H4 (cell line): Measurements from ENCODE around the gene PERCC1. TPM values are rescaled to one million over a fixed set of nuclear protein-coding genes. Genes with fewer than 3 reads are reported as not detected.

Source experiments
- DNase-seq: peaks from one replicate; pipeline ENCODE4 v3.0.0-alpha.2; 2015; ENCODE audit warnings: low spot score
- total RNA-seq: library from RNA; depleted of rRNA; stranded (reverse); fragments of >200 nt; shearing (Covaris generic); gene quantifications from 2 replicates; pipeline ENCODE4 v1.2.3, GENCODE V29; 2014

Gene PERCC1
- total RNA-seq, 1 experiment from 2014 or later, result not detected

DNA sequence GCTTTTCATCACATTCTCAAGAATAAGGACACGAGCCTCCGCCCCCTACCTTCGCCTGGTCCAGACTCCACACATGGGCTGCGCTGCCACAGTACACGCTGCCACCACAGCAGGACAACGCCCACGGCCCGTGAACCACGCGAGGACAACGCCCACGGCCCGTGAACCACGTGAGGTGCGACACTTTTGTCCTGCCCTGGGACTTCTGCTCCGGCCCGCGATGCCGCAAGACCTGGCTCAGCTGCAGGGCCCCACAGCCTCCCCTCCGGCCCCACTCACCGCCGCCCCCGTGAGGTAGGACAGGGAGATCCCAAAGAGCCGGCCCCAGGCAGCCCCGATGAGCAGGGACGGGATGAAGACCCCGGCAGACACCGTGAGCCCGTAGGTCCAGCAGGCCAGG, 19.3 kb downstream of the PERCC1 start:
- no peak for DNase-seq

DNA sequence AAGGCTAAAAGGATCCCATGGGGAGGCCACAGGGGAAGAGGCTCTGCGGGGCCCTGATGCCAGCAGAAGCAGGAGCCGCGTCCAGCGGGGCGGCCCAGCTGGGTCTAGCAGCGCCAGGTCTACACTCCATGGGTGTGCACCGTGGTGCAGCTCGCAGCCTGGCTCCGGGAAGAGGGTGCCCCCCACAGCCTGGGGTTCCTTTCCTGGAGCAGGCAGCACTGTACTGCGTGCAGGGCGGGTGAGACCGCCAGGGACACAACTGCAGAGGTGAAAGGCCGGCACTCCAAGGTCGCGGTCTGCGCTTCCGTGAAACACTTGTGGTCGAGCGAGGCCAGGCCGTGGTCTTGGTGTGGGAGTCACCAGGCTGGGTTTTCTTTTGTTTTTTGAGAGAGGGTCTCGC, 20.0 kb downstream of the PERCC1 start:
- DNase-seq, result no peak

DNA sequence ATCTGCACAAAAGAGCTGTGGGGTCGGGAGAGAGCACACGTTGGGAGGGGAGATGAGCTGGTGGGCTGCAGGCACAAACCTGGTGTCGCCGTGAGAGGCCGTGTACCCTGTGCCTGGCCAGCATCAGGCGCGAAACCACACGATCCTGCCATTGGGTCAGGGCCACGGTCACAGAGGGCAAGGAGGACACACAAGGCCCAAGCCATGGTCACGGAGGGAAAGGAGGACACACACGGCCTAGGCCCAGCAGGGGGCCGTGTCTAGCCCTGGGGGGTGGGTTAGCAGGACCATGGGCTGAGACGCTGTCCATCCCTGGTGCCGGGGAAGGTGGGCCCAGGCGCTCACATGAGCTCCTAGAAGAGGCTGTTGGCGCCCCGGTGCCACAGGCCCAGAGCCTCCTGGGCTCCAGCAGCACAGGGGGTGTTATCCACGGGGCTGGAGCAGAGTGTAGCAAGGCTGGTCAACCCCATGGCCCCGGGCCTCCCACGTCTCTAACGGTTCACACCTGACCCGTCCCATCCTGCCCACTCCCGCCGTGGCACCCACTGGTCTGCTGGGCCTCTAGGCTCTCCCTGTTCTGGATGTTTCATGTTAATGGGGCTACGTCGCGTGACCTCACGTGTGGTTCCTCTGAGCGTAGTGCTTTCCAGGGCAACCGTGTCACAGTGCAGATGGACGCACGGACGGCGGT, 21.0 kb downstream of the PERCC1 start:
- no peak for DNase-seq

DNA sequence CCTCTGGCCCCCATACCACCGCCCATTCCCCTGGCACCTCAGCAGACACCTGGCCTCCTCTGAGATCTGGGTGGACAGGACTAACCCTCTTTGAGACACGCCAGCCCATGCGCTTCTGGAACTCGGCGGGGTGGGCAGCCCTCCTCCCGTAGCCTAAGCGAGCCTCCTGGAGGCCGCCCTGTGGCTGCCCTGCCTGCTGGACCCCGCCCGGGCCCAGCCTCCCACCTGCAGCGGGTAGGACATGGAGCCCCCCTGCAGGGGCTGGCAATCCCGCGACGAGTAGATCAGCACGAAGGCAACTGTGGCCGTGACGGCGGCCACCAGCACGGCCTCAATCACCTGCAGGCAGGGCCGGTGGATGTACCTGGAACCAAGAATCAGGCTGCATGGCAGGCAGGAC, 21.7 kb downstream of the PERCC1 start:
- no peak for DNase-seq

DNA sequence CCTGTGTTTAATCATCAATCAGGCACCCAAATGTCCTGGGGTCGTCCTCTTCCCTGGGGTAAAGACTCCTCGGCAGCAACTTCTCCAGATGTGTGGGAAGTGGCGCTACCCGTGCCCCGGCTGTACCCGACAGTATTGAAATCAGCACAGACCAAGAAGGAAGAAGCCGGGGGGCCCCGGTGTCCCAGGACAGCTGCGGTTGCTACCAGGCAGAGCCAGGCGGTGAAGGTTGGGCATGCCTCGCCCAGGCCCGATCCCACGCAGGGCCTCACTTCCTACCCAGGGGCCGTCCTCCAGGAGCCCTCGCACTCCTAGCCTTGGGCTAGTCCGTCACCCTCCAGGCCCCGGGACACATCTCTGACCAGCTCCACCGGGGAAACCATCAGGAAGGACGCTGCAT, 22.4 kb downstream of the PERCC1 start:
- DNase-seq, result no peak

DNA sequence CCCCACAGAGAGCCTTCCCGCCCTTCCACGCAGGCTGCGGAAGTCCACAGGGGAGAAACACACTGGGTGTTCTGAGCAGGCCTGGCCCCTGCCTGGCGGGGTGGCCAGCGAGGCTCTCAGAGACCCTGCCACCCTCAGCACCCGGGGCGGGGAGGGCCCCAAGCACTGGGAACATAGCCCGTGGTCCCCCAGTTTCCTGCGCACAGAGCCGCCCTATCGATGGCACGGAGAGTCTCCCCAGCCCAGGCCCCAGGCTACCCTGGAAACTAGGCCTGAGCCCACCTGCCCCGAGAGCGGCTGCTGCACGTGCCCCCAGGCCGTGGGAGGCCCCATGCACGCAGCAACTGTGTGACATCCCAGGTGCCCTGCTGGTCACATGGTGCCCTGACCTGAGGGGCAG, 23.7 kb downstream of the PERCC1 start:
- DNase-seq, result no peak

DNA sequence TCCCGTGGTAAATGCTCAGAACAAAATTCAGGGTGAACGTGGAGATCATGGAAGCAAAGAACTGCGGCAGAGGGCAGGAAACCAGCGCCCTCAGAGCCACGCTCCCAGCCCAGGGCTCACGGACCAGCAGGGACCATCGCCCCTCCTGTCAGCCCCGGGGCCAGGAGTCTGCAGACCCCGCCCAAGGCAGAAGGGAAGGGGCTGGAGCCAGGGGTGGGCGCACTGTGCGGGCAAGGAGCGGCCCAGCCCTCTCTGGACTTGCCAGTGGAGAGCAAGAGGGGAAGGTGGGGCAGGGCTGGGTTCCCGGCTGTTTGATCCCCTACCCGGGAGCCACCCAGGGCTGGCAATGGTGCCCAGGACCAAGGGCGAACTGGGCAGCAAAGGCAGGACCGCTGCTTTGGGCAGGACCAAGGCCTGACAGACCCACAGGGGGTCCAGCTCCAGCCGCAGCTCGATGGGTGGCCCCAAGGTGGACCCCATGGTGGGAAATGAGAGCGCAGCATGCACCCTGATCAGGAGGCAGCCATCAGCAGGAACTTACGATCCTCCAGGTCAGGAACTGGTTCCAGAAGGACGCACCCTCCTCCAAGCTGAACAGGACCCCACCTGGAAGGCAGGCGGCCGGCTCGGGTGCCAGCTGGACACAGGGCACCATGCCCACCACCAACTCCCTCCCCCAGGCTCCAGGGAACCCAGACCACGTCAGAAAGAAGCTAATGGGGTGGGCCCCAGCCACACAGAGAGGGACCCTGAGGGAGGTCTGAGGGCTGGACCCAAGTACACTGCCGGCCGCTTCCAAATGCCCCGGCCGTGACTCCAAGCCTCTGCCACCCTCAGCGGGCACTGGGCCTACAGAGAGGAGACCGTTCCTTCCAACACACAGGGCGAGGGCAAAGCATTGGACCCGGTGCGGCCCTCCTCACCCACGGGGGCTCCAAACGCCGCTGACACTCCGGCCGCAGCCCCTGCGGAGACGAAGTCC, 24.6 kb downstream of the PERCC1 start:
- DNase-seq, result no peak

DNA sequence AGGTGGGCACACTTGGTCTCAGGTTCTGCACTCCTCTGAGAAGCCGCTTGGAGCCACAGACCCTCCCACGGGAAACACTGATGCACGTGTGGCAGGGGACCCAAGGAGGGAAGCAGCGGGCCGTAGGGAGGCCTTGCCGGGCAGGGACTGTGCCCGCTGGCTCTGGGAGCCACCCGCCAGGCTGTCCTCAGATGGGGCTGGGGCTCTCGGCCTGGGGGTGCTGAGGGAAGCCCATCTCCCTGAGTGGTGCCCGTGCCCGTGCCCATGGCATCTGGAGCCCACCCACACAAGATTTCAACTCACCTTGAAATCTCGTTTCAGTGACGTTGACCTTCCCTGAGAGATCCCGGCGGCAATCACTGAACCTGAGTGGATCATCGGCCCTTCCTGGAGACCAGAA, 26.1 kb downstream of the PERCC1 start:
- DNase-seq, result no peak

DNA sequence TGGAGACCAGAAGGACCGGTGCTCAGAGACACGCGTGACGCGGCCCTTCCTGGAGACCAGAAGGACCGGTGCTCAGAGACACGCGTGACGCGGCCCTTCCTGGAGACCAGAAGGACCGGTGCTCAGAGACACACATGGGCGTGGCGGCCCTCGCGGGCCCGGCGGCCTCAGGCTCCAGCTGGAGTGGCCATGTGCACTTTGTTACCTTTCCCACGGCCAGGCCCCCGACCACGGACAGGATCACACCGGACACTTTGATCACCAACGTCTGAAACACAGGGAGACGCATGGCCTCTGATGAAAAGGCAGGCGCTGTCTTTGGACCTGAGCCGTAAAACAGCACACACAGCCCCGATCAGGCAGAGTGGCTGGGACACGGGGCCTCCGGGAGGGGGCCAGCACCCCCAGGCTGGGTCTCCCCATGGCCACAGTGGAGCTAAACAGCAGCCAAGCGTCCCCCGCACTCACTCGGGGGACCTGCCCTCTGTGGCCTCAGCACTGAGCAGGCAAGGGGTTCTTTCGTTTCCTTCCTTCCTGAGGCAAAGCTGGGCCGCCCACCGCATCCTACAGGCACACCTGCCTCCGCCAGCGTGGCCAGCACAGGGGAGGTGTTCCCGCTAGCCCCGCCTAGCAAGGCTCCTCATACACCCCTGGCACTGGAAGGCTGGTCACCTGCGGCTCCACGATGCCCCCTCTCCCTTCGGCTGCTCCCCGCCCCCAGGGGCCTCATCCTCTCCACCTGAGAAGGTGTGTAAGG, 26.8 kb downstream of the PERCC1 start:
- DNase-seq, result no peak

DNA sequence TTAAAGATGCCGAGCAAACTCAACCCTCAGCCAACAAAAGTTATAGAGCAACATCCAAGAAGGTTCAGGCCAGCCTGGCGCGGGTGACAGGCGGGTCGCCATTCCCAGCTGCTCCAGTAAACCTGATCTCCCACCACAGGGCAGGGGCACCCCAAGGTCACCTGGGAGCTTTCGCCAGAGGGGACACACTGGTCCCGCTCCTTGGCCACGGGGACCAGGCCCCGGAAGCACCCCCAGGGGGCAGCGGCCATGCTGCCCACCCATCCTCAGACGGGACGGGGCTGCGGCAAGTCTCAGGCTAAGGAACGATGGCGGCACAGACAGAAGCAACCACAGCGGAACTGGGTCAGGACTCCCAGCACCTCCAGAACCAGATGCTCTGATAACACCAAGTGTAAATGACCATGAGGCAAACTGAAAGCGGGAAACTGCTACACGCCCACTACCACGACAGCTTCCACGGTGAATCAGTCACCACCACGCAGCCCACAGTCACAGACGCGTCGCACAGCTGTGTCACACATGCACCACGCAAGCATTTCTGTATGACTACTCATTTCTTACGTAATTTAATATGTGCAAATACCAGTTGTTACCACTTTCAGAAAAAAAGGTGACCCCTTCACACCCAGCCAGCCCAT, 27.6 kb downstream of the PERCC1 start:
- DNase-seq, result no peak

DNA sequence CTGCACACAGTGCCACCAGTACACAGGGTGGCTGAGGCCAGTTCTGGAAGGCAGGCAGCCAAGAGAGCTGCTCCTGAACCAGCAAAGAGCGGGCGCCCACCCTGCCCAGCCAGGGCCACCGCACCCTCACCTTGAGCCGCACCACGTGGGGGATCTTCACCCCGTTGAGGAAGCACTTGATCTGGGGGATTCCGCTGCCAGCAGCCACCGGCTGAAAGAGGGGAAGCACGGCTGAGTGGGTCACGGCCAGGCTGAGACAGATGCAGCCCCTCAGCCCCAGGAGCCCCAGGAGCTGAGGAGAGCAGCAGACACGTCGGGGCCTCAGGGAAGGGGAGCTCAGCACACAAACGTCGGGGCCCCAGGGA, 28.1 kb downstream of the PERCC1 start:
- DNase-seq, result no peak

DNA sequence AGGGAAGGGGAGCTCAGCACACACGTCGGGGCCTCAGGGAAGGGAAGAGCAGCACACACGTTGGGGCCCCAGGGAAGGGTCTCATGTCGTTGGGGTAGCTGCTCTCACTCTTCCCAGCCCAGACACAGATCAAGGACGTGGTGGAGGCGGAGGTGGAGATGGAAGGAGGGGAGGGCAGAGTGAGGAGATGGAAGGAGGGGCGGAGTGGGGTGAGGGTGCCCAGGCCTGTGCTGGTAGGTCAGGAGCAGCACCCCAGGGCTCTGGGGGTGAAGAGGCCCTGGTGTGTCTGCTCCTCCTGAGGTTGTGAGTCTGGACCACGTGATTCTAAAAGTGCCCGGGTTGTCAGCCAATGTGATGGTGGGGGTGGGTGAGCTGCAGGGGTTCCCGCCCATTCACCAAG, 29.1 kb downstream of the PERCC1 start:
- no peak for DNase-seq

DNA sequence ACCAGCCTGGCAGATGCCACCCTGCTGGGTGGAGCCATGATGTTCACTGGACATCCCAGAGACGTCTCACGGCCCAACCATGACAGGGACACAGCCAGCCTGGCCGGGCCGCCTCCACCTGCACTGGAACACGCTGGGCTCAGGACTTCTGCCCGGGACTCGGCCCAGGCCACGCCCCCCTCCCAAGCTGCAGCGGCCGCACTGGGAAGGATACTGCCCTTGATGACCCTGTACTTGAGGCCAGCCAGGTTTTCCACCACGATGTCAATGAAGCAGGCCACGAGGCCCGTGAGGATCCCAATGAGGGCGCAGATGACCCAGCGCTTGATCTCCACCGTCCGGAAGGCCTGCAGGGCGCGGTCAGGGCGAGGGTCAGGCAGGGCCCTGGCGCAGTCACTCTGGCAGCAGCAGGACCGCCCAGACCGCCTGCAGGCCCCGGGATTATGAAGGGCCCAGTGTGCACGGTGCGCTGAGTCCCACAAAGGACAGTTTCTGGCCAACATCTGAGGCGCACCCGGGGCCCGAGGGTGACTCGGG, 29.8 kb downstream of the PERCC1 start:
- DNase-seq, result no peak

DNA sequence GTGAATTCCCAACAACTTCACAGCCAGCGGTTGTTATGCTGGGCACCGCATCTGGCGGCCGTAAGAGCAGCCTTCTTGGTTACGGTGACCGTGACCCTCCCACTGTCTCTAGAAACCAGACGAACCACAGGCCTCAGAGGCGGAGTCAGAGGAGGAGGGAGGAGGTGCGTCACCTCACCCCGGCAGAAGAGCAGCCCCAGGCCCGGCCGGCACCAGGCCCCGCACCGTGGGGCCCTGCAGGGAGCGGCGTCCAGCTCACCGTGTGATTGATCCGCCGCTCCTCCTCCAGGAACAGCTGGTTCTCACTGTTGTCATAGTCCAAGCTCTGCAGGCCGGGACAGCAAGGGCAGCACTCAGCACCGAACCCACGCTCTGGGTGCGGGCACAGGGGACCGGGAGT, 30.3 kb downstream of the PERCC1 start:
- DNase-seq, result no peak

DNA sequence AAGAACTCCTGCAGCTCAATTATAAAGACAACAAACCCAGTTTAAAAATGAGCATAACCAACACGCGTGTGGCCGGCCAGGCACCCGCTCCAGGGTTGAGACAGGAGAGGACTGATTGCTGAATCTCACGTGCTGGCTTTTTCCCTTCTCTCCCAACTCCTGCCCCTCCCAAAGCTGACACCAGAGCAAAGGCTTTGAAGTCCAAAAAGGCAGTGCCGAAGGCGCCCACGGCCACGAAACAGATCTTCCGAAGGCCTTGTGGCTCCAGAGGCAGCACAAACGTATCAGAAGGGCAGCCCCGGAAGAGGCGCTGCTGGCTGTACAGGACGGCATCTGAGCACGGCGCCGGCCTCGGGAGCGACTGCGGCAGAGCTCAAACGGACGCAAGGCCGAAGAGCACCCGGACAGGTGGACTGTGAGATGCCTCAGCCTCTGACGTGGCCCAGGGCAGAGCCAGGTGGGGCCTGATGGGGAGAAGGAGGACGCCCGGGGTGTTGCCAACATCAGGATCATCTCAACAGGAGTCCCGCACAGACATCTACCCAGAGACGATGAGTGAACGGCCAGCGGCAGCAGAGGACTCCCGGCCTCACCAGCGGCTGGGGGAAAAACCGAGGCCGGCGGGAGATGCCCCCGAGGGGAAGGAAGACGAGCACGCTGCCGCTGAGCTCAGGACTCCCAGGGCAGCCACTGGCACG, 33.5 kb downstream of the PERCC1 start:
- no peak for DNase-seq

DNA sequence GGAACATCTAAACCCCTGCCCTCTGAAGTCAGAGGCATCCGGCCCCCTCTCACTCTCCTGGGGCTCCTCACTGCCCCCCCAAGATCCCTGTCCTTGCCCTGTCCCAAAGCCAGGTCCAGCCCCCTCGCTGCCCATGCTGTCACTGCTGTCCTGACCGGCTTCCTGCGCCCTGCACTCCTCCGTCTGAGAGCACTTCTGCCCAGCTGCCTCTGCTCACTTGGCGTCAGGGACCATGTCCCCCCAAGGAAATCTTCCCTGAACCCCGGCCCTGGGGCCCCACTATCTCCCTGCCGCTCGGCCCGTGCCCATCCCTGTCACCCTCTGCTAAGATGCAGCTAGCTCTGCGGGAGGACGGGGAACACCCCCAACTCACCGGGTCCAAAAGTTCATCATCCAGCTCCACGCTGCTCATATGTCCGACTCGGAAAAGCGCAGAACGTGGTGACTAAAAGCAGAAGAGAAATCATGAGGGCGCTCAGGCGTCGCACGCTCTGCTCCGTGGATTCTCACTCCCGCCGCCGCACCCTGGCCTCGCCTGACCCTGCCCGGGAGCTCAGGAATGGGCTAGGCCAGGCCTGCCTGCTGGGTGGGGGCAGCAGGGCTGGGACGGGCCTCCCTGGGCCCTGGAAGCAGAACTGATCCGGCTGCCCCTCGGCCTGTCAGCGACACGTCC, 34.2 kb downstream of the PERCC1 start:
- no peak for DNase-seq

DNA sequence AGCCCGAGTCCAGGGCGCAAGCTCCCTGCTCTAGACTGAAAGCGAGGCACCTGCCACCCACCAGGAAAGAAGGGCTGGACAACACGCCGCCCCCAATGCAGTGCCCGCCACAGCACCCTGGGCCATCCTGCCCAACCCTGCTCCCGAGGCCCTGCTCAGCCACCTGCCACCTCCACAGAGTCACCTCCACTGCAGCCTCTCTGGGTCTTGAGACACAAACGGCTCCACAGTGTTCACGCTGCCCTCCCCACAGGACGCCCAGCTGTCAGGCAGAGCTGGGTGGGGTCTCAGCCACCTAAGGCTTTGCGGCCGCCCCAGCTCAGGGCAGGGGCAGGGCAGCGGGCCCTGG, 34.7 kb downstream of the PERCC1 start:
- DNase-seq, result no peak

DNA sequence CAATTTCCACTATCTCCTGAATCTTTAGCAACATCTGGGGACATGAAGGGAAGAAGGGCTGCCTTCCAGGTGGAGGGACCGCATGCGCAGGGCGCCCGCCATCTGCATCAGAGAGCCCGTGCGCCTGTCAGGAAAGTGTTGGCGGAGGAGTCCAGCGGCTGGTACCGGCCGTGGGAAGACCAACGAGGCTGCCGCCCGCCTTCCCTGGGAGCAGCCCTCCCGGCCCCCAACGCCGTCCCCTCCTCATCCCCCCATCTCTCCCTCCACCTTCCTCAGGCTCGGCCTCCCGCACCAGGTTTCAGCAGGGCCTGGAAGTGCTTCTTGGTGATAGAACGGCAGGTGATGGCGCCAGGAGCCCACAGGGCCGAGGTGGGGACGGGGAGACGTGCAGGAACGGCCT, 35.2 kb downstream of the PERCC1 start:
- no peak for DNase-seq

DNA sequence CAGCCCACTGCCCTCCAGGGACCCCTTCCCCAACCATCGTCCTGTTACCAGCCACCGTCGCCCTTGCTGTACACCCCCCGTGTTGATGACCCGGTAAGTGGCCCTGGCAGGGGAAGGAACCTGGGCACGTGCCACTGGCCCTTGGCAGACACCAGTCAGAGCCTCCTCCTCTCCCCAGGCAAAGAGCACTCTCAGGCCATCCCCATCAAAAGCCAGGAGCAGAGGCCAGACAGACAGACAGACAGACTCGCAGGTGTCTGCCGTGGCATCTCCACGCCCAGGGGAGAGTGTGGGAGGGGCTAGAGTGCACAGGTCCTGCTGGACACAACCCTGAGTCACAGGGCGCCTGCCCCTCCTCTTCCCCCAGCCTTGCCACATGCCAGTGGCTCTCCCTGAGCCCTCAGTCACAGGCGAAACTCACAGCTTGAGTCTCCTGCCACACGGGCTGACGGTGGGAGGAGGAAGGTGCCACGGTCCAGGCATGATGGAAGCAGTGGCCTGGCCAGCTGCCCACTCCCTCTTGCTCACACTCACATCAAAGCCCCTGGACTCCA, 36.2 kb downstream of the PERCC1 start:
- no peak for DNase-seq

DNA sequence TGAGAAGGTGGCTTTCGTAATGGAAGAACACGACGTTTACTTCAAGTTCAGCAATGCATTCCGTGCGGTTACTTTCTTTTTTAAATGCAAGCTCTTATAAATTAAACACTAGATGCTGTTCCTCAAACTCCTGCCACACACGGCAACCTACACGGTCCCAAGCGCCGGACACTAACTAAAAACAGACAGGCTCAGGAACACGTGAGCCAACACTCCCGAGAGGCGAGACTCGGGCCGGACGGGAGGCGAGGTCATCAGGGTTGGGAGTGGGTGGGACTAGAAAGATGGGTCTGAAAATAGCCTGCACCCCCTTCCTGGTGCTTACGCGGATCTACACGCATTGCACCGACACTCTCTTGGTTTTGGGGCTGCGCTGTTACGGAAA, 37.5 kb downstream of the PERCC1 start:
- DNase-seq, result no peak
